Prostate gland (tissue), 2 donors: ENCODE data around the gene SFT2D3.

ENCODE experiments used
- CTCF ChIP-seq, 4 experiments: fragments of 200-600 bp in 2 of 4; fragments of 450-650 bp in 2 of 4; sonication (generic) in 2 of 4; IDR thresholded peaks; 1 replicate in 3 of 4; 2 replicates in 1 of 4; pipeline ENCODE4 v1.5.1; 2016 to 2019; ENCODE audit warnings: antibody characterized with exemption in 4 of 4, mild to moderate bottlenecking in 2 of 4, moderate library complexity in 2 of 4
- POLR2A ChIP-seq: fragments of 450-650 bp; IDR thresholded peaks from one replicate; pipeline ENCODE4 v1.6.1; 2016; ENCODE audit warnings: antibody characterized with exemption, mild to moderate bottlenecking

- no peak for TF ChIP-seq CTCF (IDR thresholded peaks at IDR 0.05)
- no peak for TF ChIP-seq POLR2A
Observed at GRCh38 chr2:127712999-127713398, 11.7 kb downstream of the SFT2D3 start.
